Gastrocnemius medialis (tissue), 4 donors: ENCODE data around the gene DPH3. TPM values are rescaled to one million over a fixed set of nuclear protein-coding genes. Genes with fewer than 3 reads are reported as not detected.

Experiments
- ATAC-seq, 2 donors: fragments of 150-250 bp; one replicate each; pipeline ENCODE4 v1.9.1; 2016
- DNase-seq, 2 donors: peaks; one replicate each; pipeline ENCODE4 v3.0.0-alpha.2; 2019
- H3K27ac ChIP-seq, 4 donors: fragments of 200-600 bp; sonication (generic); 1 replicate in 1 of 4; 2 replicates in 3 of 4; pipeline ENCODE4 v1.5.1; 2016 to 2018; ENCODE audit warnings: mild to moderate bottlenecking in 2 of 4, moderate library complexity in 1 of 4
- H3K27me3 ChIP-seq, 3 donors: fragments of 200-600 bp; sonication (generic) in 2 of 3; 1 replicate in 1 of 3; 2 replicates in 2 of 3; pipeline versions ENCODE4 v1.5.1 to v1.6.0; 2016 to 2019; ENCODE audit warnings: mild to moderate bottlenecking in 1 of 3, moderate library complexity in 1 of 3
- H3K36me3 ChIP-seq, 2 donors: fragments of 200-600 bp; sonication (generic) in 1 of 2; one replicate each; pipeline ENCODE4 v1.5.1; 2017 to 2018
- H3K4me1 ChIP-seq, 2 donors: fragments of 200-600 bp; sonication (generic) in 1 of 2; one replicate each; pipeline ENCODE4 v1.5.1; 2016 to 2017; ENCODE audit warnings: mild to moderate bottlenecking in 2 of 2
- H3K4me3 ChIP-seq, 4 donors: fragments of 200-600 bp; sonication (generic) in 3 of 4; 1 replicate in 1 of 4; 2 replicates in 3 of 4; pipeline ENCODE4 v1.5.1; 2016 to 2019; ENCODE audit warnings: mild to moderate bottlenecking in 2 of 4
- H3K9me3 ChIP-seq, 3 donors: fragments of 200-600 bp; sonication (generic) in 2 of 3; 1 replicate in 1 of 3; 2 replicates in 2 of 3; pipeline ENCODE4 v1.5.1; 2016 to 2019
- CTCF ChIP-seq, 5 experiments: fragments of 450-650 bp in 3 of 5; fragments of 200-600 bp in 2 of 5; sonication (generic) in 2 of 5; IDR thresholded peaks in 4 of 5; conservative IDR thresholded peaks in 1 of 5; 1 replicate in 4 of 5; 2 replicates in 1 of 5; pipeline ENCODE4 v1.5.1; 2016 to 2019; ENCODE audit warnings: antibody characterized with exemption in 5 of 5, mild to moderate bottlenecking in 3 of 5, moderate library complexity in 3 of 5
- POLR2A ChIP-seq, 2 donors: fragments of 450-650 bp; IDR thresholded peaks; one replicate each; pipeline ENCODE4 v1.6.1; 2017; ENCODE audit warnings: antibody characterized with exemption in 2 of 2, mild to moderate bottlenecking in 2 of 2, moderate library complexity in 2 of 2
- in situ Hi-C, 4 donors: fragments of 200-750 bp; cut with MboI; loops; one replicate each; pipeline versions ENCODE4 v1.15.0 to v1.8.0; 2017; ENCODE audit warnings: low sequenced_read_pairs in 4 of 4
- intact Hi-C: fragments of 100-400 bp; cut with DNase I; formaldehyde crosslinking; loops from one replicate; pipeline ENCODE4 v1.15.1; 2023; ENCODE audit warnings: low total_unique reads
- total RNA-seq, 4 donors: library from RNA; depleted of rRNA; stranded (reverse); fragments of >200 nt; gene quantifications; one replicate each; pipeline versions ENCODE4 v1.1.0 to v1.2.3, GENCODE V29; 2016

Gene DPH3
- total RNA-seq, 4 donors from 2014 or later = 40.3 to 66.6 (median 44.2) TPM

- DNase-seq = no peak
- Histone ChIP-seq H3K27ac (no peak overlapping the region), H3K4me3 (no peak overlapping the region), H3K9me3 (no peaks in the 10 kb centered on the region), H3K36me3 (peaks cover 0 to 22% of the 10 kb centered on the region in 2 donors), H3K4me1 (peaks cover 0 to 8% of the 10 kb centered on the region in 2 donors), H3K27me3 (no peaks in the 10 kb centered on the region)
- in situ Hi-C loops (no loop called here), intact Hi-C loops (no loop called here)
- TF ChIP-seq POLR2A (IDR thresholded peaks at IDR 0.05) (no peak), CTCF (IDR thresholded peaks at IDR 0.05 in 4 of 5, conservative IDR thresholded peaks at IDR 0.05 in 1 of 5) (no peak)
- no peak for ATAC-seq
These were observed 39.6 kb upstream of the DPH3 start for GRCh38 chr3:16304061-16305010.

GRCh38 chr3:16303037-16303575, 38.4 kb upstream of the DPH3 start:
- H3K9me3 ChIP-seq = no peaks in the 10 kb centered on the region
- ATAC-seq (no peak), DNase-seq (no peak)
- in situ Hi-C loops = no loop called here
- intact Hi-C loops = no loop called here
- TF ChIP-seq POLR2A (IDR thresholded peaks at IDR 0.05) (no peak), CTCF (IDR thresholded peaks at IDR 0.05 in 4 of 5, conservative IDR thresholded peaks at IDR 0.05 in 1 of 5) (no peak)
- peaks cover 0 to 21% of the 10 kb centered on the region in 2 donors for H3K4me1 ChIP-seq
- H3K36me3 ChIP-seq = peaks cover 0 to 22% of the 10 kb centered on the region in 2 donors
- no peaks in the 10 kb centered on the region for H3K27me3 ChIP-seq
- no peak overlapping the region for H3K27ac ChIP-seq
- H3K4me3 ChIP-seq = no peak overlapping the region

GRCh38 chr3:16302082-16302631, 37.4 kb upstream of the DPH3 start:
- H3K9me3 ChIP-seq = no peaks in the 10 kb centered on the region
- intact Hi-C loops = no loop called here
- peaks cover 0 to 22% of the 10 kb centered on the region in 2 donors for H3K4me1 ChIP-seq
- ATAC-seq (no peak), DNase-seq (no peak)
- in situ Hi-C loops = no loop called here
- TF ChIP-seq CTCF (IDR thresholded peaks at IDR 0.05 in 4 of 5, conservative IDR thresholded peaks at IDR 0.05 in 1 of 5) (no peak), POLR2A (IDR thresholded peaks at IDR 0.05) (no peak)
- H3K36me3 ChIP-seq = peaks cover 0 to 22% of the 10 kb centered on the region in 2 donors
- H3K4me3 ChIP-seq = no peak overlapping the region
- no peaks in the 10 kb centered on the region for H3K27me3 ChIP-seq
- no peak overlapping the region for H3K27ac ChIP-seq

- Histone ChIP-seq H3K27ac (no peak overlapping the region), H3K4me1 (peaks cover 0 to 22% of the 10 kb centered on the region in 2 donors), H3K27me3 (no peaks in the 10 kb centered on the region), H3K36me3 (peaks cover 0 to 22% of the 10 kb centered on the region in 2 donors), H3K9me3 (no peaks in the 10 kb centered on the region), H3K4me3 (no peak overlapping the region)
- no peak for ATAC-seq
- intact Hi-C loops (no loop called here), in situ Hi-C loops (no loop called here)
- no peak for DNase-seq
- no peak for TF ChIP-seq CTCF (IDR thresholded peaks at IDR 0.05 in 4 of 5, conservative IDR thresholded peaks at IDR 0.05 in 1 of 5)
- TF ChIP-seq POLR2A (IDR thresholded peaks at IDR 0.05) = no peak
These were observed 36.8 kb upstream of the DPH3 start for GRCh38 chr3:16301507-16301906.
